SK-MEL-5 (cell line): ENCODE measurements around the gene INKA2. TPM values are rescaled to one million over a fixed set of nuclear protein-coding genes. Genes with fewer than 3 reads are reported as not detected.
A peak's percentile ranks its signal among the peaks of the same experiment; 100 is the strongest.
"Not testable (repeated sequence)": the region's sequence is repeated elsewhere in the genome, so short reads cannot be mapped to it uniquely, and the experiment has no call there.

Experiments
- DNase-seq: peaks from one replicate; pipeline ENCODE4 v3.0.0-alpha.2; 2016; ENCODE audit warnings: low read depth, low spot score
- in situ Hi-C: cut with HindIII; loops from 2 replicates; pipeline ENCODE4 v1.10.0; 2016; ENCODE audit warnings: low sequenced_read_pairs, high pct_unique_total_duplicates, low pct_unique_long_range_greater_than_20kb
- total RNA-seq: library from RNA; depleted of rRNA; stranded (reverse); fragments of >200 nt; shearing (Covaris generic); gene quantifications from 2 replicates; pipeline ENCODE4 v1.2.3, GENCODE V29; 2014

INKA2 gene
- total RNA-seq, 1 experiment from 2014 or later, result 0.48 TPM

DNA sequence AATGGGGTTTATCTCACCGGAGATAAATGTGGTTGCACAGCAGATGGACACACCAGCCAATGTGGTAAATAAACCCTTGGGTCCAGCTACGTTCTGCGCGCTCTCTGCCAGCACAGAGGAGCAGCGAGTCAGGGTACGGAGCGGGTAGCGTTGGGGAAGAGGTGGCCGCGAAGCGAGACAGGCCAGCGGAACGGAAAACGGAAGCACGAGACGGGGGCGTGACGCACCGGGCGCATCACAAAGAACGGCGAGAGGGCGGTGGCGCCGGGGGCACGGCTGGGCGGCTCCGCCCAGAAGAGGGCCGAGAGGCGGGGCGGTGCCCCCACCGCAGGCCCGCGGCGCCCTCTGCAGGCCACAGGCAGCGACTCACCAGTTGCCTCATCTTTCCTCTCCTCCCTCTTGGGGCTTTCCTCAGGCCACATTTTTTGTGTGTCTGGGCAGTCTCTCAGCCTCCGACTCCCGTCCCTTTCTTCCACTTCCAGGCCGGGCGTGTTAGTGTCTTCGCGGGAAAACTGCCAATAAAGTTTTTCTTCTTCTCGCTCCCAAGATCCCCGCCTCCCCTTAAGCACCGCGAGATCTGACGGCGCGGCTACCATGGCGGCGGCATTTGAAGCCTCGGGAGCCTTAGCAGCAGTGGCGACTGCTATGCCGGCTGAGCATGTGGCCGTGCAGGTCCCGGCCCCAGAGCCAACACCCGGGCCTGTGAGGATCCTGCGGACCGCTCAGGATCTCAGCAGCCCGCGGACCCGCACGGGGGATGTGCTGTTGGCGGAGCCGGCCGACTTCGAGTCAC is 16.3 kb upstream of the INKA2 start, which contains the start of gene DDX20:
Gene DDX20 (plus strand): TSS at position 571 of the 793 bp plus-strand sequence. CDS start 24 bp downstream, at position 595.
- in situ Hi-C loops, result no loop called here
- DNase-seq, result peak; percentile 93

DNA sequence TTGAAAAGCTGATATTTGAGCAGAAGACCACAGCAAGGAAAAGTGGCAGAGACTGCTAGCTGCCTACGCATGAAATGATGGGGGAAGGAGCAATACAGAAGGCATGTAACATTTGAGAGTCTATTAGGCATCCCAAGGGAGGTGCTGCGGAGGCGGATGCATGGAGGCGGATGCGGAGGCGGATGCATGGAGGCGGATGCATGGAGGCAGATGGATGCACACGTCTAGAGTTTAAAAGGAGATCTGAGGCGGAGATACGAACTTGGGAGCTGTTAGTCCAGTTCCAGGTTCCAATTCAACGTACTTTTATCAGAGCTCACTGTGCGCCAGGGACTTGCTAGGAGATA is 15.8 kb upstream of the INKA2 start:
- in situ Hi-C loops, result no loop called here

GRCh38 chr1:111751906-111752575 is 12.8 kb upstream of the INKA2 start:
- DNase-seq, result no peak
- in situ Hi-C loops, result no loop called here

More for the DNA sequence above, 15.8 kb upstream of the INKA2 start:
- DNase-seq, result peak; percentile 68

DNA sequence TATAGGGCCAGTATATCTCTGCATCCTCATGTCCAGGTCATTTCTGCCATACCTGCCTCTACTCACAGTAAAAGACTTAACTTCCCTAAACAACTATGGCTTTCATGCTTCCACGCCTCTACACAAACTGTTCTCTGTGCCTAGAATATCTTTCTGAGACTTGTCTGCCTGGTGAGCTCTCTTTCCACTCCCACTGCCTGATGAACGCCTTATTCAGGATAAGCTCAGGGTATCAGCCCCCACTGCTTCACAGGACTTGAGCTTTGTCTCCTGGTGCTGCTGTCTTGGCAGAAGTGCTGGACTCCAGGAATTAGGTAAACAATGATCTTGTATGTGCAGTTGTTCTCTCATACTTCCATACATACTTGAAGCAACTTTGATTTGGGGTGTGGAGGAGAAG is 11.7 kb upstream of the INKA2 start:
- DNase-seq, result no peak
- in situ Hi-C loops, result no loop called here

GRCh38 chr1:111749628-111750027 is 10.4 kb upstream of the INKA2 start:
- no peak for DNase-seq
- in situ Hi-C loops, result no loop called here

DNA sequence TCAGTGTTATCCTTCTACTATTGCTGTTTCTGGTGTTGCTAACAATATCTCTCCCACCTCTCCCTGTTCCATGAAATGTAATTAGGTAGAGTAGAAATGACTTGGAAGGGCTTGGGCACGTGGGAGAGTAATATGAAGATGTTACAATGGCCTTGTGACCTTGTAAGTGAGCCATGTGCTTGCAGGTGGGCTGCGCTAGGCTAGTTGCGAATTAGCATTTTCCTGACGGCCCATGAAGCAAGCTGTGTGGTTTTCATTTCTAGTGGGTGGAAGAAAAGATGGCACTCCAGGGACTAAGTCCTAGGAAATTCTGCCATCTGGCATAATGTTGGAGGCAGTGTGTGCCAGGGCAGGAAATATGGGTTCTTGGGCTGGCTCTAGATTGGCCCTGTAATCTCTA is 8.8 kb upstream of the INKA2 start:
- DNase-seq, result no peak
- in situ Hi-C loops, result no loop called here

DNA sequence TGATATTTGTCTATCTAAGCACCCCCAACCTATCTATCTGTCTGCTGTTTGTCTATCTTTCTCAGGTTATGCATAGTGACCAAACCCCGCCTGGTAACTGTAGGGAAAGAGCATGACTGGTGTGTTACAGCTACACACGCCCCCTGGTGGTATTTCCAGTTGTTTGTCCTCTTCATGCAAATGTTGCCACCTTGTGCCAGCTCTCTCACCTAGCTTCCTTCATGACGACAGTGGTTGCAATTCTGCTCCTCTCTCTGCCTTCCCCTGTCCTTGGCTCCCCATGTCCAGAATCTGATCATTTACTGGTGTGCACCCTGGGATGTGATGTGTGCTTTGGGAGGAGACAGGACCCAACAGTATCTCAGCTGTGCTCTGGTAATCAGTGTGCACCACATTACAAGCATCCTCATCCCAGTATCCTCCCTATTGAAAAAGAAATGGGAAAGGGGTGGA is 8.1 kb upstream of the INKA2 start:
- in situ Hi-C loops, result no loop called here
- peak; percentile 85 for DNase-seq

GRCh38 chr1:111746614-111746999 is 7.4 kb upstream of the INKA2 start:
- peak; percentile 37 for DNase-seq
- in situ Hi-C loops, result no loop called here

DNA sequence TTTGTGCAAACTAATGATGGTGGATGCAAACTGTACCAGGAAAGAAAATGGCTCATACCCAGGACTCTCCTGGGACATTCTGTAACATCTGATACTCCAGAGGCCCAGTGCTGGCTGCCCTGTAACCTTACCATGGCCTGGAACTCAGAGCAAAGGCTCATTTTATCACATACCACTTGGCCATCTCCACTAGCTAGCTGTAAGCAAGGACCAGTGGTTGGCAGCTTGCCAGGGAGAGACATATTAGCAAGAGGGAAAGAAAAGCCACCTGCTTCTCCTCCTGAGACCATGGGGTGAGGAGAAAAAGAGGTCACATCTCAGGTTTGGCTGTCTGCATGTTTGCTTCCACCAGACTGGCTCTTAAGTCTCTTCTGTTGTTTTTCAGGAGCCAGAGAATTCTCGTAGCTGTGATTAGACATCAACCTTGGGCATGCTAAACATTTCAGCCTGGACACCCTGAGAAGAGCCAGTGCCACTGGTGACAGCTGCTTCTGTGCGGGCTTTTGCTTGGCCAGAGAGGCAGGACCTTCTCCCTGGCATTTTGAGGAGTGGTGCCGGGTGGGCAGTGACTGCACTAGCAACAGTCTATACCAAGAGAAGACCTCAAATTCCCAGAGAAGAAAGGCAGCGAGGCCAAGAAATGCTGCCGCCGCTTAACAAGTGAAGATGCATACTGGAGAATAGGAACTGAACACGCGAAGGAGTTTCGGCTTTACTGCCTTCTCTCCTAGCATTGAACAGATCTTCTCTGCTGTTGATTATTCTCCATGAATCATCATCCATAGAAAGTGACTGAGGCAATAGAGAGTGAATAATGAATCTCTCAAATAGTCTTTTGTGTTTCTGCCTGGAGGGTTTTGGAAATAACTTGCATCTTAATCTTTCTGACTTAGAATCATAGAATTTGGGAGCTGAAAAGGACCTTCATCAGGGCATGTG is 6.7 kb upstream of the INKA2 start:
- in situ Hi-C loops, result no loop called here
- peak; percentile 7 for DNase-seq

GRCh38 chr1:111743679-111744101 is 4.5 kb upstream of the INKA2 start:
- DNase-seq, result no peak
- in situ Hi-C loops, result no loop called here

- no peak for DNase-seq
- in situ Hi-C loops, result no loop called here
Measured at GRCh38 chr1:111742938-111743549, 3.8 kb upstream of the INKA2 start.

GRCh38 chr1:111742292-111742691 is 3.1 kb upstream of the INKA2 start:
- in situ Hi-C loops, DNase-seq: not testable (repeated sequence)

GRCh38 chr1:111739925-111740765 is 950 bp upstream of the INKA2 start:
- no peak for DNase-seq
- in situ Hi-C loops, result no loop called here

DNA sequence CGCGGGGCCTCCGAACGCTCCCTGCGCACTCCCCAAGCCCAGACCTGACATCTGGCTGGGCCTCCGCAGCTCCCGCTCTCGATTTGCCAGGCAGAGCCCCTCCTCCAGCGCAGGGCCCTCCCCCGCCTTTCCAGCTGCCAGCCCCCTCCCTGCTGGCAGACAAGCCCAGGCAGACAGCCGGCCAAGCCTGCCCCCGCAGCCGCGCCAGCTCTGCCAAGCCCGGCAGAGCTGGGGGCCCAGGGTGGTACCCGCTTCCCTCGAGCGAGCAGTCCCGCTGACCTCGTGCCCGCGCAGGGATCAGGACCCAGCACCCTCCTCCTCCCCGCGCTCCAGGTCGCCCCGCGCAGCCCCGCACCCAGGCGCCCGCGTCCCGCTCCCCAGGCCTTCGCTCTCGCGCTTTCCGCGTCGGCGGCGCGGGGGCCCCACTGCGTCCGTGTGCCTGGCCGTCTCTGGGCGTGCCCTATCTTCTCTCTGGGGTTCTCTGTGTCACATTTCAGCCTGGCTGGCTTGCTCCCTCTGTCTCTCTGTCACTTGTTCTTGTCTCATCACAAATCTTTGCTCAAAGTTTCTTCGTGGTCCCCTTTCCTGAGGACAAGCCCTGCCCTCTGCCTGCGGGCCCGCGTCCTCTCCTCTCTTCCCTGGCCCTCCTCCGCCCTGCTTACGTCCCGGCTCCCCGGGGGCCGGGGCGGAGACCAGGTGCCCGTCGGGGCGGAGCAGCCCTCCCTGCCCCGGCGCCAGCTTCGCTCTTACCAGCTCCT is 580 bp downstream of the INKA2 start:
- in situ Hi-C loops, result no loop called here
- peak; percentile 58 for DNase-seq

GRCh38 chr1:111738133-111738435 is 1.1 kb downstream of the INKA2 start:
- DNase-seq, result no peak
- in situ Hi-C loops, result no loop called here
